ENCODE results near the gene CNTN1.

Gene CNTN1

DNA sequence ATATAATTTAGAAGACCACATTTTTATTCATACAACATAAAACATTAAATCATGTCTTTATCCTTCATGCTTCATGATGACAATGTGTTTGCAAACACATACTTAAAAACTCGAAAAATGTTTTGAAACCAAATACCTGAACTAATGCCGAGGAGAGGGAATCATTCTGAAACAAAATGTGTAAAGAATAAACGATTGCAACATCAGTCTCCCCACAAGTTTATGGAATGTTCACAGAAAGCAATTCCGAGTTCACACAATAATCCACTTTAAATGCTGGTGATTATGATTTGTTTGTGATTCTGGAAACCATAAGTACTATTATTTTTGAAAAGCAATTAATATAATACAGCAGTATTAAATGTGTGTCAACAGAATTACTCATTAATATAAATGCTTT, 411.4 kb downstream of the CNTN1 start:
- Histone ChIP-seq H3K4me3 (ENCODE audit: low read length in 2 of 2) (no peak overlapping the region), H3K36me3 (ENCODE audit: control insufficient read depth in 2 of 2, insufficient read depth in 2 of 2, low read length in 2 of 2) (no peaks in the 10 kb centered on the region), H3K27ac (ENCODE audit: low read depth in 2 of 2, low read length in 2 of 2) (no peak overlapping the region), H3K9ac (ENCODE audit: low read depth in 1 of 2, low read length in 2 of 2) (no peak overlapping the region), H3K9me3 (ENCODE audit: control insufficient read depth in 2 of 2, low read length in 2 of 2) (no peaks in the 10 kb centered on the region), H3K27me3 (ENCODE audit: control insufficient read depth in 2 of 2, insufficient read depth in 2 of 2, low read length in 2 of 2) (no peaks in the 10 kb centered on the region), H3K4me1 (ENCODE audit: control insufficient read depth in 2 of 2, insufficient read depth in 2 of 2, low read length in 2 of 2) (no peaks in the 10 kb centered on the region)

DNA sequence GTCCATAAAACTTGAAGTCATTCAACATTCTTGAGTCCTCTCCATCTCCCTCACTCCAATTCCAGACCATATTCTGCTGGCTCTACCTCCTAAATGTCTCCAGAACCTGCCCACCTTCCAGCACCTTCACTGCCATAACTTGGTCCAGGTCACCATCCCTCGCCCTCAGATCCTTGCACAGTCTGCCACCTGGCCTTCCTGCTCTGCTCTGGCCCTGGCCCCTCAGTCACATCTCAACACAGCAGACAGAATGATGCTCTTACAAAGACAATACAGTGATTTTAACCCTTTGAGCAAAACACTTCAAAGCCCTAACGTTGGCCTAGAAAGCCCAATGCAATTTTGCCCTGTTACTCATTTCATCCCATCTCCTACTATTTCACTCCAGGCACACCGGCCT, 414.1 kb downstream of the CNTN1 start:
- H3K4me3 ChIP-seq (ENCODE audit: low read length in 2 of 2): no peak overlapping the region
- H3K36me3 ChIP-seq (ENCODE audit: control insufficient read depth in 2 of 2, insufficient read depth in 2 of 2, low read length in 2 of 2): no peaks in the 10 kb centered on the region
- no peak overlapping the region for H3K9ac ChIP-seq (ENCODE audit: low read depth in 1 of 2, low read length in 2 of 2)
- no peaks in the 10 kb centered on the region for H3K9me3 ChIP-seq (ENCODE audit: control insufficient read depth in 2 of 2, low read length in 2 of 2)
- H3K27me3 ChIP-seq (ENCODE audit: control insufficient read depth in 2 of 2, insufficient read depth in 2 of 2, low read length in 2 of 2): no peaks in the 10 kb centered on the region
- H3K27ac ChIP-seq (ENCODE audit: low read depth in 2 of 2, low read length in 2 of 2): no peak overlapping the region
- H3K4me1 ChIP-seq (ENCODE audit: control insufficient read depth in 2 of 2, insufficient read depth in 2 of 2, low read length in 2 of 2): no peaks in the 10 kb centered on the region

DNA sequence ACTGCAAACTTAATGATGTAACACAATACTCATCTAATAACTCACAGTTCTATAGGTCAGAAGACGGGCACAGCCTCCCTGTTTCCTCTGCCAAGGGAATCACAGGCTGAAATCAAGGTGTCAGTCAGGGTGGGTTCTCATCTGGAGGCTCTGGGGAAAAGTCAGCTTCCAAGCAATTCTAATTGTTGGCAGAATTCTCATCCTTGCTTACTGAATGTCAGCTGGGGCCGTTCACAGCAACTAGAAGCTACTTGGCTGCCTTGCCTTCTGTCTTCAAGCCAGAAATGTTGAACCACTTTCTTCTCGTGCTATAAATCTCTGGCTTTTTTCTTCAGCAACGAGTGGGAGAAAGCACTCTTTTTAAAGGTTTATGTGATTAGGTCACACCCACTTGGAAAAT, 415.8 kb downstream of the CNTN1 start:
- Histone ChIP-seq H3K4me1 (ENCODE audit: control insufficient read depth in 2 of 2, insufficient read depth in 2 of 2, low read length in 2 of 2) (no peaks in the 10 kb centered on the region), H3K9me3 (ENCODE audit: control insufficient read depth in 2 of 2, low read length in 2 of 2) (no peaks in the 10 kb centered on the region), H3K36me3 (ENCODE audit: control insufficient read depth in 2 of 2, insufficient read depth in 2 of 2, low read length in 2 of 2) (no peaks in the 10 kb centered on the region), H3K27me3 (ENCODE audit: control insufficient read depth in 2 of 2, insufficient read depth in 2 of 2, low read length in 2 of 2) (no peaks in the 10 kb centered on the region), H3K9ac (ENCODE audit: low read depth in 1 of 2, low read length in 2 of 2) (no peak overlapping the region), H3K4me3 (ENCODE audit: low read length in 2 of 2) (no peak overlapping the region), H3K27ac (ENCODE audit: low read depth in 2 of 2, low read length in 2 of 2) (no peak overlapping the region)

DNA sequence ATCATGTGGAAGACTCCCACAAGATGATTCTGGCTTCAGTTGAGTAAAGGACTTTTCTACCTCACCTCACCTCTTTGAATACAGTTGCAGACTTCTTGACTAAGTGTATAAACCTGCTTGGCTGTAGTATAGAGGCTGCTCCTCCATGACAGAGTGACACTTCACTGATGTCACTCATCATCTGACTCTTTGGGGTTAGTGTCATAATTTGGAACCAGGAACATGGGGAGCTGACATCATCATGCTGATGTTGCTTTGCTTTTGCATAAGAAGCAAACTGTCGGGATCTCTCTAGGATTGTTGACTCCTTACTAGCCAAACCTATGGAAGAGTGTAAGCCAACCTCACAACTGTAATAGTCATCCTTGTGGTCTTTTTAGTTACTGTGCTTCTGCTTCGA, 420.7 kb downstream of the CNTN1 start:
- Histone ChIP-seq H3K27me3 (ENCODE audit: control insufficient read depth in 2 of 2, insufficient read depth in 2 of 2, low read length in 2 of 2) (no peaks in the 10 kb centered on the region), H3K4me3 (ENCODE audit: low read length in 2 of 2) (no peak overlapping the region), H3K9me3 (ENCODE audit: control insufficient read depth in 2 of 2, low read length in 2 of 2) (no peaks in the 10 kb centered on the region), H3K9ac (ENCODE audit: low read depth in 1 of 2, low read length in 2 of 2) (no peak overlapping the region), H3K4me1 (ENCODE audit: control insufficient read depth in 2 of 2, insufficient read depth in 2 of 2, low read length in 2 of 2) (no peaks in the 10 kb centered on the region), H3K27ac (ENCODE audit: low read depth in 2 of 2, low read length in 2 of 2) (no peak overlapping the region), H3K36me3 (ENCODE audit: control insufficient read depth in 2 of 2, insufficient read depth in 2 of 2, low read length in 2 of 2) (no peaks in the 10 kb centered on the region)

DNA sequence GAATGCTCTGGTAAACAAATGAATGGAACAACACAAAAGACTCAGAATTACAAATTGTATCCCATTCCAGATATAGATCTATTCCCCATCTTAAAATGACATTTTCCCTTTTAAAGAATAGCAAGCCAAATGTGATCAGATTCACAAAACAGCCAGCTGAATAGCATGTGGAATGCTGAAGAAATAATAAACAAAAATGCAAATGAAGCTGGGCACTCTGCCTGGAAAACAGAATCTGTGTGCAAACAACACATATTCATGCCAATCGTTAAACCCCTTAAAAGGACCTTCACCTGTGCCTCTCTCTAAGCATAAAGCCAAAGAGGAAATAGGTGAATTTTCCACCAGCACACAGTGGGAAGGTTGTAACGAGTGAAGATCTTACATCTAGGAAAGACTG, 428.0 kb downstream of the CNTN1 start:
- Histone ChIP-seq H3K27ac (ENCODE audit: low read depth in 2 of 2, low read length in 2 of 2) (no peak overlapping the region), H3K4me1 (ENCODE audit: control insufficient read depth in 2 of 2, insufficient read depth in 2 of 2, low read length in 2 of 2) (no peaks in the 10 kb centered on the region), H3K9me3 (ENCODE audit: control insufficient read depth in 2 of 2, low read length in 2 of 2) (no peaks in the 10 kb centered on the region), H3K36me3 (ENCODE audit: control insufficient read depth in 2 of 2, insufficient read depth in 2 of 2, low read length in 2 of 2) (no peaks in the 10 kb centered on the region), H3K27me3 (ENCODE audit: control insufficient read depth in 2 of 2, insufficient read depth in 2 of 2, low read length in 2 of 2) (no peaks in the 10 kb centered on the region), H3K9ac (ENCODE audit: low read depth in 1 of 2, low read length in 2 of 2) (no peak overlapping the region), H3K4me3 (ENCODE audit: low read length in 2 of 2) (no peak overlapping the region)

DNA sequence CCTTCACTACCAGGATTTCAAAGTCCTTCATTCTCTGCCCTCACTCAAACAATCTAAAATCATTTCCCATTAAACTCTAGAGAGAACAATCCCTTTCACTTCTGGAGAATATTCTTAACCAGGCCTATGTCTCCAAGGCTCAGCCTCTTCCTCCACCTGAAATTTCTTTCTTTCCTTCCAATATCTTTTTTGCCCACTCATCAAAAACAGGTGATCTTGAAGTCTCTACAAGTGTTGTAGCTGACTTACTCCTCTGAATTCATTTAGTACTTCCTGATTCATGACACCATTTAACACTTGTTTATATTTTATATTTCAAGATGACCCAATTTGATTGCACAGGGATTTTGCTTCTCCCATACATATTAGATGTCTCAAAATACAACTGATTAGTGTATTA, 429.1 kb downstream of the CNTN1 start:
- H3K27me3 ChIP-seq (ENCODE audit: control insufficient read depth in 2 of 2, insufficient read depth in 2 of 2, low read length in 2 of 2): no peaks in the 10 kb centered on the region
- H3K36me3 ChIP-seq (ENCODE audit: control insufficient read depth in 2 of 2, insufficient read depth in 2 of 2, low read length in 2 of 2): no peaks in the 10 kb centered on the region
- H3K9me3 ChIP-seq (ENCODE audit: control insufficient read depth in 2 of 2, low read length in 2 of 2): no peaks in the 10 kb centered on the region
- H3K4me3 ChIP-seq (ENCODE audit: low read length in 2 of 2): no peak overlapping the region
- no peak overlapping the region for H3K27ac ChIP-seq (ENCODE audit: low read depth in 2 of 2, low read length in 2 of 2)
- H3K9ac ChIP-seq (ENCODE audit: low read depth in 1 of 2, low read length in 2 of 2): no peak overlapping the region
- H3K4me1 ChIP-seq (ENCODE audit: control insufficient read depth in 2 of 2, insufficient read depth in 2 of 2, low read length in 2 of 2): no peaks in the 10 kb centered on the region
